Hematopoietic multipotent progenitor cell (in vitro differentiated cells): ENCODE data around the gene COX19. TPM values are rescaled to one million over a fixed set of nuclear protein-coding genes. Genes with fewer than 3 reads are reported as not detected.
"Not testable (repeated sequence)": the region's sequence is repeated elsewhere in the genome, so short reads cannot be mapped to it uniquely, and the experiment has no call there.

Experiments used
- DNase-seq, 3 donors: peaks; one replicate each; pipeline ENCODE4 v3.0.0-alpha.2; 2011 to 2015; ENCODE audit warnings: low read depth in 2 of 3, low spot score in 2 of 3
- total RNA-seq: library from RNA; depleted of rRNA; stranded (reverse); fragments of >200 nt; gene quantifications from one replicate; pipeline ENCODE4 v1.2.3, GENCODE V29; 2012

Gene COX19
- total RNA-seq, 1 donor = 23.7 TPM

DNA sequence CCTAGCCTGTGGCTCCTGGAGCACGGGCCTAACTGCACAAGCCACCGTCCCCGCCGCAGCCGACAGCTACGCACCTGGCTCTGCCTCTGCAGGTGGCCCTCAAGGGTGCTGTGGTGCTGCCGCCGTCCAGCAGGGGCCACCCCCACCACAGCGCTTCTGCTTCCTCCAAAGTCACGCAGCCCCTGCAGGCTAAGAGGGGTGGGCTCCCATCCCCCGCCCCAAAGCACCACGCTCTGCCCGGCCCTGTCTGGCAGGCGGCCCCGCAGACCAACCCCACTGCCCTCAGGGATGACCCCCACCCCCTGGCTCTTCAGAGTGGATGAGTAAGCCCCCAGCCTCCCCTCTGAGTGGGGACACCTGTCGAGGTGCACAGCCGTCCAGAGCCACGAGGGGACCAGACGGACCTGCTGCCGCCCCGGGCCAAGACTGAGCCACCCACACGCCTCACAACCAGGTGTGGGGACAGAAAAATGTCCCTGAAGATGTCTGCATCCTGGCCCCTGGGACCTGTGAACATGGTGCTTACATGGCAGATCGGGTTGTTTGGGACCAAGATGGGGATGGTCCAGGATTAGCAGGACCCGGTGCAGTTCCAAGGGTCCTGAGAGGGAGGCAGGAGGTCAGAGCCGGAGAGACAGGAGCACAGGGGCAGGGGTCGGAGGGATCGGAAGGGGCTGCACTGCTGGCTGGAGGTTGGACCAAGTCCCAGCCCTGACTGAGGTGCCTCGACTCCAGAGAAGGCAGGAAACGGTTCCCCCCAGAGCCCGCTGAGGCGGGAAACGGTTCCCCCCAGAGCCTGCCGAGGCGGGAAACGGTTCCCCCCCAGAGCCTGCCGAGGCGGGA, 11.9 kb downstream of the COX19 start:
- no peak for DNase-seq

DNA sequence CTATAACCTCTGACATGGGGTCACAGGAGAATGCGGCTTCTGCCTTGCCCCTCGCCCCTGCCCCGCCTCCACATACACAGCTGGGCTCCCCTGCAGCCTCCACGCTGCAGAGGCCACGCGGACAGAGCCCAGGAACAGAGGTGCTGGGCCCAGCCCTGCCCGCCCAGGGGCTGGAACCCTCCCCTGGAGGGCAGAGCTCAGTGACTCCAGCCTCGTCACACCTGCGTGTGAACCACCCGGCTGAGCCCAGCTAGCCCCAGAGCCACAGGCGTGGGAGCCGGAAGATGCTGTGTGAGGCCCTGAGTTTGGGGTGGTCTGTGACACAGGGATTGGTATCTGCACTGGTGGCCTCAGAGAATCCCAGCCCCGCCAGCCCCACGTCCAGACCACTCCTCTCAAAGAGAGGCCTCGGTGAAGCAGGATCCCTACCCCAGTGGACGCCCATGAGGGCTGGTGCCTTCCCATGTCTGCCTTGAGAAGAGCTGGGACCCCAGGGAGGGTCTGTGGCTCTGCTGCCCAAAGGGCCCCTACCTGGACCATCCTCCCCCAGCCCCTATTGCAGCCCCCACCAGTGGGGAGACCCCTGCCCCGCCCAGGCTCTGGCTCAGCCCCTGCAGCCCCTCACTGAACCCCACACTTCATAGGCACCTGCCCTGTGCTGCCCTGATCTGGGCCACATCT, 12.8 kb downstream of the COX19 start:
- DNase-seq = no peak

DNA sequence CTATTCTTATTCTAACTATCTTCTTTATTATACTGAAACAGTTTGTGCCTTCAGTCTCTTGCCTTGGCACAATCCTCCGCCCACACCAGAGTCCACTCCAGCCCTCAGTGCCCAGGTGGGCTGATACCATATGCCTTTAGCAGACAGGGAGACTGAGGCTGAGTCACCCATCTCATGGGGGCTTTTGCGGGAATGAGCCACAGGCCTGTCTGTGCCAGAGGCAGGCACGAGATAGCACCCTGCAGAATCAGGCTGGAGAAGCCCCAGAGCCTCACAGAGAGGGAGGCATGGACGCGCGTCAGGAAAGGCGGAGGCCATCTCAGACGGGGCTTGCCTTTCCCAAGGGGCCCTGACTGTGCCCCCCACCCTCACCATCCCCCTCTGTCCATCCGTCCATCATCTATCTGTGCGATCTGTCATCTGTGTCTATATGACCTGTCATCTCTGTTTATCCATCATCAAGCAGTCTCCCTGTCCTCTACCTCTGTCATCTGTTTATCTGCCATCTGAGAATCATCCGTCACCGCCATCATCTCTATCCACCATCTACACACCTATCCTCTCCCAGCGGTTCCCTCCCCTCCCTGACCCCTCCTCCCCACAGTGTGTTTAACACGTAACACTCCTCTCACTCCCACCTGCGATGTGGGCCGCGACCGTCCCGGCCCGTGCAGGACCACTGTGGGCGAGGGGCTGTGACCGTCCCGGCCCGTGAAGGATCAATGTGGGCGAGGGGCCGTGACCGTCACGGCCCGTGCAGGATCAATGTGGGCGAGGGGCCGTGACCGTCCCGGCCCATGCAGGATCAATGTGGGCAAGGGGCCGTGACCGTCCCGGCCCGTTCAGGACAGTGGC, 13.6 kb downstream of the COX19 start:
- no peak for DNase-seq

DNA sequence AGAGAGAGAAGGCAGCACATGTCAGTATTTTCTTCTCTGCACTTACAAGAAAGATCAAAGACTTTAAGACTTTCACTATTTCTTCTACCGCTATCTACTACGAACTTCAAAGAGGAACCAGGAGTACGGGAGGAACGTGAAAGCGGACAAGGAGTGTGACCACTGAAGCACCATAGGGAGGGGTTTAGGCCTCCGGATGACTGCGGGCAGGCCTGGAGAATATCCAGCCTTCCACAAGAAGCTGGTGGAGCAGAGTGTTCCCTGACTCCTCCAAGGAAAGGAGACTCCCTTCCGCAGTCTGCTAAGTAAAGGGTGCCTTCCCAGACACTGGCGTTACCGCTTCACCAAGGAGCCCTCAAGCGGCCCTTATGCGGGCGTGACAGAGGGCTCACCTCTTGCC, 14.4 kb downstream of the COX19 start:
- not testable (repeated sequence) for DNase-seq

DNA sequence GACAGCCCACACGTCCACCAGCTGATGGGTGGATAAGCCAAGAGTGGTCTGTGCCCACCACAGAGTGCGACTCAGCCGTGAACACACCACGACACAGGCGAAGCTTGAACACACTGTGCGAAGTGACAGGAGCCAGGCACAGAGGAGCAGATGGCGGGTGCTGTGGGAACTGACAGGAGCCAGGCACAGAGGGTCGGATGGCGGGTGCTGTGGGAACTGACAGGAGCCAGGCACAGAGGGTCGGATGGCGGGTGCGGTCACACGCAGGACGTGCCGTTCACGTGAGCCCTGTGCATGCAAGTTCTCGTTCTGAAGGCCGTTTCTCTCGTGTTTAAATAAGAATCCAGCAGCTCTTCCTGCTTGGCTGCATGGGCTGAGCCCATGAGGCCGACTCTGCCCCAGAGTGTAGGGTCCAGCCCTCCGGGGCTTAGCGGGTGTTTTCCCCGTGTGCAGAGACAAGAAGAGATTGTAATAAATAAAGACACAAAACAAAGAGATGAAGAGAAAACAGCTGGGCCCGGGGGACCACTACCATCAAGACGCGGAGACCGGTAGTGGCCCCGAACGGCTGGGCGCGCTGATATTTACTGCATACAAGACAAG, 15.0 kb downstream of the COX19 start:
- DNase-seq = no peak

DNA sequence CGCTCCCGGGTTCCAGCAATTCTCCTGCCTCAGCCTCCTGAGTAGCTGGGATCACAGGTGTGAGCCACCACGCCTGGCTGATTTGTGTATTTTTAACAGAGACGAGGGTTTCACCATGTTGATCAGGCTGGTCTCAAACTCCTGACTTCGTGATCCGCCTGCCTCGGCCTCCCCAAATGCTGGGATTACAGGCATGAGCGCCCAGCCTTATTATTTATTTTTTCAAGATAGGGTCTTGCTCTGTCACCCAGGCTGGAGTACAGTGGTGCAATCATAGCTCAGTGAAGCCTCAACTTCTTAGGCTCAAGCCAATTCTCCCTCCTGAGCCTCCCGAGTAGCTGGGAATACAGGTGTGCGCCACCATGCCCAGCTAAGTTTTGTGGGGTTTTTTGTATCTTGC, 15.6 kb downstream of the COX19 start:
- not testable (repeated sequence) for DNase-seq

DNA sequence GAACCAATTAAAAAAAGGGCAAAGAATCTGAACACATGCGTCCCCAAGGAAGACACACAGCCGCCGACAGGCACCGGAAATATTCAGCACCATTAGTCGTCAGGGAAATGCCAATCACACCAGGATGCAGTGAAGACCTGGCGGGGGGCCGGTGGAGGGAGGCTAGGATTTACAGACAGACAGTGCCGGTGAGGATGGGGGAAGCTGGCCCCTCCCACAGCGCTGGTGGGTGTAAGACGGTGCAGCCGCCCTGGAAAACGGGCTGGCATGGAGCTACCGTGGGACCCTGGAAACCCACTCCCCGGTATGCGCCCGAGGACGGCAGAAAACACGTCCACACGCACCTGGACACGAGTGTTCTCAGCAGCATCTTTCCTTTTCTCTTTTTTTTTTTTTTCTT, 16.1 kb downstream of the COX19 start:
- no peak for DNase-seq

DNA sequence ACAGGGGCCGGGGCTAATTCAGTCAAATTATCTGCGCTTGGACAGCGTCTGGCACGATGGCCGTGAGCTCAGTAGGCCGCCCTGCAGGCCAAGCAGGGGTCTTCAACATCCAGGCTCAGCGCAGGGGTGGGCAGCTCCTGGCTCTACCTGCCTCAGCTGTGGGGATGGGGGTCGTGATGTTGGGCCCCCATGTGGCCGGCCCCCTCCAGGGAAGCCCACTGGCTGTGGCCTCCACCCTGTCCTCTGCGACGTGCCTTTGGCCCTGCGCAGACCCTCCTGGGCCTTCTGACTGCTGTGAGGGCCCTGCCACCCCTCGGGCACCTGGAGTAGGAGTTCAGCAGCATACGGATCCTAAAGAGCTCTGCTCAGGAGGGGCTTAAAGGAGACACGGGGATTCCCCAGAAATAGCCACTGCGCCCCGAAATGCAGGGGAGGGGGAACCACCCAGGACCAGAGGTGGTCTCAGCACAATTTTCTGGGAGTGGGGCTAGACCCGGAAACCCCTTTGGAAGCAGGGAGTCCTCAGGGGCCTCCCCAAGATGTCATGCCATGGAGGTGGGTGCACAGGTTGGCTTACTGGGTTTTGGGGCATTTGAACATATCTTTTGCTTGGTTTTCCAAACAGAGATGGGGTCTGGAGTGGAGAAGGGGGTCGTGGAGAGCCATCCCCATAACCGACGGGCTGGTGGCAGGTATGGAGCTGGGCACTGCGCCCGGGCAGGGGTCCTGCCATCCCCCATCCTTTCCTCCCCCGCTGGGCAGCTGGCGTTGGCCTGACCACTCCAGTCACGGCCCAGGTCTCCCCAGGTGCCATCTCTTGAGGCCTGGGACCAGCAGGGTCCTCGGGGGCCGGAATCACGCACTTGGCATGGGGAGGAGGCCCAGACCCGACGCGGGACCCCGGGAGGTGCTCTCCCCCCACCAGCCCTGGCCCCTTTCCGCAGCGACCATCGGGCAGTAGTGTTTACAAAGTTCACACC, 16.8 kb downstream of the COX19 start:
- no peak for DNase-seq

DNA sequence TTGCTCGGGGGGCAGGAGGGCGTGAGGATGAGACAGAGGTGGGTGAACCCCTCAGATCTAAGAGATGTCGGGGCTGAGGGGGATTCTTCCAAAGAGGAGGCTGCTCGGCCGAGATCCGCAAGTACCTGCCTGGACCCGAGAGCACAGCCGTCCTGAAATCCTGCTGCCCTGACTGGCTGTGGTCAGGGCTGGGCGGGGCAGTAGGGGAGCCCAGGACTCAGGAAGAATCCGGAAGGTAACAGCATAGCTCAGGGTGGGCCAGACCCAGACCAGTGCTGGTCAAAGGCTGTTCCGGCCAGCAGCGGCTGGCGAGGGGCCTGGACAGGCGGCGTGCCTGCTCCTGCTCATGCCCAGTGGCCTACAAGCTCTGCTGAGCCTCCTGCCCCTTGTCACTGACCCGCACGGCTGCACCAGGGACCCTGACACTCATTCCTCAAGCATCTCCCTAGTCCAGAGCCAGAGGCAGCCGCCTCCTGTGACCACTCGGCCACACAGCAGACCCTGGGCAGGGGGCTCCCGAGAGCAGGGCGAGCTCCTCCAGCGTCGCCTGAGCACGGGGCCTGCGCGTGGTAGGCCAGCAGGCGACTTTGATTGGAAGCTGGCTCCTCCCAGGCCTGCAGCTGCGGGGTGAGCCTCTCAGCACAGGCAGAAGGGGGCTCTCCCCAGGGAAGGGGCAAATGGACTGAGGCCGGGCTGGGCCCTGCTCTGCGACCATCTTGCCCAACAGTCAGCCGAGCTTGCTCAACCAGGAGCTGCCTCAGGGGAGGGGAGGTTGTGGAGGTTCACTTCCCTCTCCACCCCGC, 17.7 kb downstream of the COX19 start:
- no peak for DNase-seq

DNA sequence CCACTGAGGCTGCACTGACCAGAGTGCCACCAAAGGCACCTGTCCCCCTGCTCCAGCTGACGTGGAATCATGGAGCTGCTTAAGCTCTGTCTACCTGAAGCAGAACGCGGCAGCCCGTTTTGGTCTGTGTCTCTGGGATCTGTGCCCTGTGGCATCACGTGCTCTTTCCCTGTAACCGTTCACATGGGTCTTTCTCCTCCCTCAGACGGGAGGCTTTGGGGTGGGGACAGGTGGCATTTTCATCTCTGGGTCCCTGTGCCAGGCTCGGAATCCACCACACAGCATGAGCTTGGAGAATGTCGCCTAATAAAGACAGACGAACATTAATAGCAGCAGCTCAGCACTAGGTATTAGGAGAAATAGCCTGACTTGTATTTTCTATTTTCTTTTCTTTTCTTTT, 19.3 kb downstream of the COX19 start:
- no peak for DNase-seq

DNA sequence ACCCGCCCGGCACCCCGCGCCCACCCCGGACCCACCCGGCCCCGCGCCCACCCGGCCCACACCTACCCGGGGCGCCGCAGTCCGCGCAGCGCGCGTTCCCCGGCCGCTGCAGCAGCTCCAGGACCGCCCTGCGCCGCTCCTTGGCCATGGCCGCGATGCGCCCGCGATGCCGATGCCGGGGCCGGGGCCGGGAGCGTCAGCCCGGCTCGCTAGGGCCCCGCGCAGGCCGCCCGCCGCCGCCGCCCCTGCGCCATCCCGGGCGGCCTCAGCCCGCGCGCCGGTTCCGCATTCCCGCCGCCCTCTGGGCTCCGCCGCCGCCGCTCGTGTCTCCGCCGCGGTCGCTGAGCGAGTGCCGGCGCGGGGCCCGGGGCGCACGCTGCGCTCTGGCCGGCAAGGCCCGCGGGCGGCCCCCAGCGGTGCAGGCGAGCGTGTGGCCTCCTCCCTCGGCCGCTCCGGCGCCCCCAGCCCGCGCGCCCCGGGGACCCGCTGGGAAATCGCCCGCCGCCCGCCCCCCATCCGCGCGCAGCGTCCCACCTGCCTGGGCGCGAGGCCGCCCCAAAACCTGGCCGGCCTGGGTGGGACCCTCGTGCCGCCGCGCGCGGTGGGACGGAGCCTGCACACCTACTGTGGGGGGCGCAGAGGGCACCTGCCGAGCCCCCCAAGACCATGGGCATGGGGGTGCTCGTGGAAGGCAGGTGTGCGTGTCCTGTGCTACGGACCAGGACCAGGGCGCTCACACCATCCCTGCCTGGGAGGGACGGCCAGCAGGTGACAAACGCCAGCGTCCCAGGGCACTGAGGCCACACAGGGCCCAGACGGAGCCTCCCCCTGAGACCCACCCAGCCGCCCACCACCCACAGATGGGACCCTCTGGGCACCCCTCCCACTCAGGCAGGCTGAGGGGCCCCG, 20.8 kb downstream of the COX19 start, which contains the start of gene ADAP1:
TSS of gene ADAP1 (minus strand) at position 351 of the 909 bp plus-strand sequence. CDS start at position 148, 203 bp downstream.
- DNase-seq = peak in 2 of 3 donors; percentile 76 to 79

DNA sequence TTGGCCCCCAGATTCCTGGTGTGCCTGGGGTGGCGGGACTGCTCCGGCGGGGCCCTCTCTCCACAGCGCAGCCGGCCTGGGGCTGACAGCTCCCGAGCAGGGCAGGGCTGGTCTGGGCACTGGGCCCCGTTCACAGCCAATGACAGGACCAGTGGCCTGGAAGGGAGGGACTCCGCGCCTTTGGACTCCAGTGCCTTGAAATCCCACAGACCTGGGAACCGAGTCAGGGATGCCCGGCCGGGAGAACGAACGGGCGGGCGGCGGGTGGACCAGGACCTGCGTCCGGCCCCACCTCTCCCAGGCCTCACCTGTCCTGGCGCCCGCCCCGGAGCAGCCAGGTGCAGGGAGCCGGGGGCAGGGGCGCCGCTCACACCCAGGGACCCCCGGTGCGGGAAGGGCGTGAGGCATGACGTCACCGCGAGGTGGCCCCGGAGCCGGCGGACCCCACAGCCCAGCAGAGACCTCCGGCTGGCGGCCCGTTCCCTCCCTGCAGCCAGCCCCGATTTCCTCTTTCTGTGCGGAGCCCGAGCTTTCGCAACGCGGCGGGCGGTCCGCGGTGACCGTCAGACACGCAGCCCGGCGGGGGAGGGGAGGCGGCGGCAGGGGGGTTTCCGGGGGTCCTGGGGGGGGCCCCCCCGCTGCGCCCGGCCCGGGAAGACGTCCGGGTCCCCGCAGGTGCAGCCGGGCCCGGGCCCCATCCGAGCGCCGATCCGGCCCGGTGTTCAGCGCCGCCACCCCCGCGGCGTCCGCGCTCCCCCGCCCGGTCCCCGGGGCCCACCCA, 21.6 kb downstream of the COX19 start:
- peak in 2 of 3 donors; percentile 43 to 53 for DNase-seq

DNA sequence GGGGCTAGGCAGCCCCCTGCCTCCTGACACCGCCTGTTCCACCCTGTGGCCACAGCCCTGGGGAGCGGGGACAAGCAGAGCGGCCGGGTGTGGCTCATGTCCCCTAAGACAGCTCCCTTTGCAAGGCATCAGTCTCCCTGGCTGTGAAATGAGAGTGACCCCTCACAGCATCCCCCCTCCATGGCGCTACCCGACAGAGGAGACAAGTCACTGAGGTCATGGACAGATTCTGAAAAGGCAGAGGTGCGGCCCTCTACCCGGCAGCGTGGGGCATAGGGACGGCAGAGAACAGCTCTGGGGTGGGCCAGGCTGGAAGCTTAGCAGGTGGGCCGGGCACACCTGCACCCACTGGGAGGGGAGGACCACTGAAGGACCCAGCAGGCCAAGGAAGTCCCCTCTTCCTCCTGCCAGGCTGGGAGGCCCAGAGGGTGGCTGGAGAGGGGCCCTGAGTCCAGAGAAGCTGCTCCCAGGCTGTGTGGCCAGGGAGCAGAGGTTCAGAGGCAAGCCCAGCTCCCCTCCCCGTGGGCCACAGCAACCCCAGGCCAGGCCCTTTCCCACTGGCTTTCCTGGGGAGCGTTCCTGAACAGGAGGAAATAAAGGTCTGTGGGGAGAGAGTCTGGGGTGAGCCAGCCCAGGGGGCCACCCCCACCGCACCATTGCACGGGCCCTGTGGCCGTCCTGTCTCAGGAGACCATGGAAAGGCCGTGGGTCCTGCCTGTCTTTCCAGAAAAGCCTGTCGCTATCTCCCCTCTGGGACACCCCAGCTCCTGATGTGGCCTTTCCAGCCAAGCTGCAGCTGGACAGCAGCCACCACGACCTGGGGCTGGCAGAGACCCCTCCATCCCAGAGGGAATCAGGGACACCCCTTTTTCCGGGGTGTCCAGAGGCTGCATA, 22.6 kb downstream of the COX19 start:
- DNase-seq = no peak

DNA sequence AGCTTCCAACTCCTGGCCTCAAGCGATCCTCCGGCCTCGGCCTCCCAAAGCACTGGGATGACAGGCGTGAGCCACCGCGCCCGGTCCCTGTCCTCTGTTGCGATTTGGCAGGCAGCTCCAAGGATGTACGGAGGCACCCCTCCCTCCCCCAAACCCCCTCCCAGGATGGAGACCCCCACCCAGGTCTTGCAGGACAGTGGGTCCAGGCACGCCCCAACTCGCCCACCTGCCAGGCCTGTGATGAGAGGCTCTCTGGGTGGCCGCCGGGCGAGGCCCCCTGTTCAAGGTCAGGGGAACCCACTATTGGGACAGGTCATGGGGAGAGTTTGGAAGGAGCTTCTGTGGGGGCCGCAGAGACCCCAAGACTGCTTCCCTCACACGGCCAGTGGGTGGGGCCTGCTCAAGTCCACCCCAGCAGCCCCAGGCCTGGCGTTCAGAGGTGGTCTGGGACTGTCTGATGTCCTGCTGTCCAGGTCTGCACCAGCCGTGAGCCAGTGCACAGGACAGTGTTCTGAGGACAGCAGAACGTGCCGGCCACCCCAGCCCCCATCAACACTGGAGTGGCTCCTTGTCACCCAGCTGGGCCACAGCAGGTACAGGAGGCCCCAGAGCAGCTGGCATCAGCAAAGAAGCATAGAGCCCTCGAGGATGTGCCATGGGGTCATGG, 23.3 kb downstream of the COX19 start:
- DNase-seq = no peak
